SJSA1 (cell line): Measurements from ENCODE around the gene PMVK. TPM values are rescaled to one million over a fixed set of nuclear protein-coding genes. Genes with fewer than 3 reads are reported as not detected.
"Not testable (repeated sequence)": the region's sequence is repeated elsewhere in the genome, so short reads cannot be mapped to it uniquely, and the experiment has no call there.

Experiments
- DNase-seq, 2 experiments: peaks; one replicate each; pipeline ENCODE4 v3.0.0-alpha.2; 2015 to 2020; ENCODE audit warnings: low spot score in 2 of 2, low read depth in 1 of 2
- H3K27ac ChIP-seq: fragments of 250-450 bp; sonication (Bioruptor Pico); 2 replicates; pipeline ENCODE4 v1.5.1; 2020; ENCODE audit warnings: mild to moderate bottlenecking, moderate library complexity
- H3K27me3 ChIP-seq: fragments of 250-450 bp; sonication (Bioruptor Pico); replicated peaks from 2 replicates; pipeline ENCODE4 v1.5.1; 2020; ENCODE audit warnings: mild to moderate bottlenecking, moderate library complexity
- H3K36me3 ChIP-seq: fragments of 250-450 bp; sonication (Bioruptor Pico); 2 replicates; pipeline ENCODE4 v1.5.1; 2020; ENCODE audit warnings: mild to moderate bottlenecking
- H3K4me1 ChIP-seq: fragments of 250-450 bp; sonication (Bioruptor Pico); replicated peaks from 2 replicates; pipeline ENCODE4 v1.6.1; 2021; ENCODE audit warnings: mild to moderate bottlenecking
- H3K4me3 ChIP-seq: fragments of 250-450 bp; sonication (Bioruptor Pico); 2 replicates; pipeline ENCODE4 v1.5.1; 2020; ENCODE audit warnings: mild to moderate bottlenecking
- H3K9me3 ChIP-seq: fragments of 250-450 bp; sonication (Bioruptor Pico); replicated peaks from 2 replicates; pipeline ENCODE4 v1.5.1; 2020; ENCODE audit warnings: mild to moderate bottlenecking
- total RNA-seq: library from RNA; depleted of rRNA; stranded (reverse); fragments of >200 nt; shearing (Covaris generic); gene quantifications from 2 replicates; pipeline ENCODE4 v1.2.3, GENCODE V29; 2014; rRNA removed

PMVK gene
- total RNA-seq: 0.41 and 4.7 TPM in 2 replicates

DNA sequence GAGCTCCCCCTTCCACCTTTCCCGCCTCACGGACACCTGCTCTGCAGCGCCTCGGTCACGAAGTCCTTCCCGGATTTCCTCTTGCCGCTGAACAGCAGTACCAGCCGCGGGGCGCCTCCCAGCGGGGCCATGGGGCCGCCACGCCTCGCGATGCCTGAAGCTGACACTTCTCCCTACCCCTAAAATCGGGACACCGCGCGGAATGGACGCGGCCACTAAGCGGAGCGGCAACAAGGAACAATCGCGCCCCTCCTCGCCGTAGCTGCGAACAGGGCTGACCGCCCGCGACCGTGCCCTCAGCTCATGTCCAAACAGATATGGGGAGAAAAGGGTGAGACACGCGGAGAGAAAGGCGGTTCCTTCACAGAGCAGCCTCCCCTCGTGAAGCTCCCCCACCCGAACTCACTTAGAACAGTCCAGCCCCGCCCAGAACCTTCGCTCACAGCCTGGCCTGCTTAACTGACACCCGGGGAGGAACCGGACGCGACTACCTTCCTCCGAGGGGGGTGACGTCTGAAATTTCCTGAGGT, at the start of gene PMVK:
PMVK (minus strand) TSS at position 165 of the 530 bp plus-strand sequence; CDS start at position 131, 34 bp downstream.
- Histone ChIP-seq H3K27me3 (no peaks in the 10 kb centered on the region), H3K9me3 (no peaks in the 10 kb centered on the region), H3K36me3 (no peaks in the 10 kb centered on the region), H3K27ac (peak within 1 kb of the TSS; percentile 98), H3K4me3 (peak within 1 kb of the TSS; percentile 57), H3K4me1 (peaks cover 8% of the 10 kb centered on the region)
- DNase-seq: peak; percentile 95 to 99

DNA sequence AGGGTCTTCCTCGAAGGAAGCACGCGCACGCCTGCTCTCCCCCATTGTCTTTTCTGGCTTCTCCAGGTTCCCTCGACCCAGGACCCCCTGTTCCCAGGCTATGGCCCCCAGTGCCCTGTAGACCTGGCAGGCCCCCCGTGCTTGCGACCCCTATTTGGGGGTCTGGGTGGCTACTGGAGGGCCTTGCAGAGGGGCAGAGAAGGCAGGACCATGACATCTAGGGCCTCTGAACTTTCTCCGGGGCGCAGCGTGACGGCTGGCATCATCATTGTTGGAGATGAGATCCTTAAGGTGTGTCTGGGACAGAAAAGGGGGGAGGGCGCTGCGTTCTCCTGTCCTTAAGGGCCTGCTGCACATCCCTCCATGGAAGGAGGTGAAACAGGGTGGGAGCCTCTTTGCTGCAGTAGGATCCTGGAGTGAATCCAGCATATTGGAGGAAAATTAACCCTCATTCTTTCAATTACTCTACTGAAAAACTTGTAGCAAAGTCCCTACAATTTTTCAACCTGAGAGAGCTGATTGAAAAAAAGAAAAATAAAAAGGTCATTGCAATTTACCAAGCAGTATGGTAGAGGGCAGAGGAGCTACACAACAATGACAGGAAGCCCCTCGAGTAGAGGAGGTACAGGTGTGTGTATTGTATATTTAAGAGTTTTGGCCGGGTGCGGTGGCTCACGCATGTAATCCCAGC, 47.4 kb upstream of the PMVK start:
- Histone ChIP-seq H3K36me3 (peaks cover 46% of the 10 kb centered on the region), H3K4me1 (peaks cover 14% of the 10 kb centered on the region), H3K9me3 (no peaks in the 10 kb centered on the region), H3K4me3 (peak overlapping the region; percentile 50), H3K27me3 (no peaks in the 10 kb centered on the region), H3K27ac (no peak overlapping the region)
- DNase-seq: no peak

DNA sequence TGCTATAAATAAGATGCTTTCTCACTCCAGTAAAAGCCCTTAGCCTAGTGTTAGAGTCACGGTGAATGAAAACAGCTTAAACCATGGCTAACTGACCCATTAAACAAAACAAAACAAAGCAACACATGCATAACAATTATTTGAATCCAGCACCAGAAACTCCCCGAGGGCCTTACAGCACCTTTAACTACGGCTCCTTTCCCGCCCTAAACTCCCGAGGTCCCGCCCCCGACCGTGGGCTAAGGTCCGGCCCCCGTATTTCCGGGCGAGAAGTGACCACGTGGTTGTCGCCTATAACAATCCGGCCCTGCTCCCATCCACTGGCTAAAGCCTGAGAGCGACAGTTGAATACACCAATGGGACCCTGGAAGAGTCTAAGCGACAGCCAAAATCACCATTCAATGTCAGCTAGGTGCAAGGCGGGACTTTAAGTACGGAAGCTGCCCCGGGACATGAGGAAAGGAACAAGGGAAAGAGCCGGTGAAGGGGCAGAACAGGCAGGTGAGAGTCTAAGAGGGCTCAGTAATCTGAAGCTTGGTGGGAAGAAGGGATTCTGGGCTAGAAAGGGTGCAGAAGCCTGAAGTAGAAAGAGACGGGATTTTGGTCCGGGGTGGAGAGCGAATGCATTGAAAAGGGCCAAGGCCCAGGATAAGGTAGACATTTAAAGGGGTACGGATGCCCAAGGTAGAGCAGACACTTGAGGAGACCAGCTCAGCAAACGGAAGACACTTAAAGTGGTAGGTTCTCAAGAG, 46.6 kb upstream of the PMVK start, which contains the start of gene FLAD1:
FLAD1 (plus strand) TSS at position 448 of the 752 bp plus-strand sequence. CDS start 351 bp downstream, outside the sequence.
- no peaks in the 10 kb centered on the region for H3K9me3 ChIP-seq
- H3K36me3 ChIP-seq: peaks cover 43% of the 10 kb centered on the region
- no peak within 1 kb of the TSS; the same call in 1 of the 2 replicates for H3K27ac ChIP-seq
- peak within 1 kb of the TSS; percentile 50 for H3K4me3 ChIP-seq
- H3K4me1 ChIP-seq: peaks cover 14% of the 10 kb centered on the region
- DNase-seq: peak; percentile 97 to 99
- H3K27me3 ChIP-seq: no peaks in the 10 kb centered on the region

DNA sequence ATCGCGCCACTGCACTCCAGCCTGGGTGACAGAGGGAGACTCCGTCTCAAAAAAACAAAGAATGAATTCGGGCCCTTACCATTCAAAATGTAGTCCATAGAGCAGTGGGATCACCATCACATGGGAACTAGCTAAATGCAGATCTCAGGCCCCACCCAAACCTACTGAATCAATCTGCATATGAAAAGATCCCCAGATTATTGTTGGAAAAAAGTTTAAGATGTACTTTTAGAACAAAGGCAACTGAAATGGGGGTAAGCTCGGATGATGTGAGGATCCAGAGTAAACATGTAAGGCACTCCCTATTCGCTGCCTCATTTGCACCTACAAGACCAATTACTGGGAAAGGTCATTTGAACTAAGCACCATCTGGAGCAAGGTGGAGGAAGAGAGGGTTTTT, 45.8 kb upstream of the PMVK start:
- peak overlapping the region; percentile 50 for H3K4me3 ChIP-seq
- peaks cover 14% of the 10 kb centered on the region for H3K4me1 ChIP-seq
- no peak overlapping the region; the same call in 1 of the 2 replicates for H3K27ac ChIP-seq
- peaks cover 43% of the 10 kb centered on the region for H3K36me3 ChIP-seq
- H3K27me3 ChIP-seq: no peaks in the 10 kb centered on the region
- no peak for DNase-seq
- no peaks in the 10 kb centered on the region for H3K9me3 ChIP-seq

DNA sequence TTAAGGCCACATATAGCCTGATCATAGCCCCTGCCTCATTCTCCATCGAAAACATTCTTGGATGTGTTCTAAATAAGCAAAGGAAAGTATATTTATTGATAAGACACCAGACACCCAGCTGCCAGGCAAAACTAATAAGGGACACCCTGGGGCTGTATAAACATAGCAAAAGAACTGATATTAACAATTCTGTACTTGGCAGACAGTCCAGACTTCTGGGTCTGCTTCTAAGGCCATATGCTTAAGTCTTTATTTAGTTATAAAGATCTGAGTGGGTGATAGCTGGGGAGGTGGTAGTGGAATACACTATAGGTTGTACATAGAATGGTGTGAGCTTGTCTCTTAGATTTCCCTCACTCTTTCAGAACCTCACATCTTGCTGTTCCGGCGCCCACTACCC, 41.8 kb upstream of the PMVK start:
- H3K27ac ChIP-seq: no peak overlapping the region
- no peak overlapping the region for H3K4me3 ChIP-seq
- peaks cover 16% of the 10 kb centered on the region for H3K4me1 ChIP-seq
- peaks cover 54% of the 10 kb centered on the region for H3K36me3 ChIP-seq
- no peak for DNase-seq
- no peaks in the 10 kb centered on the region for H3K27me3 ChIP-seq
- H3K9me3 ChIP-seq: no peaks in the 10 kb centered on the region

DNA sequence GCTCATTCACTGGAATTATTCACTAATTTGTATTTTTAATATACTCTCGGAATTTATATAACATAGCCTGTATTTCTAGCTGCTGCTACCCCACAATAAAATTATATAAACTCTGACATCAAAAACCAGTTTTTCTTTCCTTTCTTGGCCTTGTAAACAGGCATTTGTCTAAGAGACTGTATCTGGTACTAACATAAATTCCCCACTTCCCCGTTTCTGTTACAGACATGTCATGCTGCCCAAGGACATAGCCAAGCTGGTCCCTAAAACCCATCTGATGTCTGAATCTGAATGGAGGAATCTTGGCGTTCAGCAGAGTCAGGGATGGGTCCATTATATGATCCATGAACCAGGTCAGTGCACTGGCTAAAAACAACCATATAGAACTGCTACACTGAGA, 41.2 kb upstream of the PMVK start:
- H3K4me3 ChIP-seq, H3K27me3 ChIP-seq, DNase-seq, H3K9me3 ChIP-seq, H3K27ac ChIP-seq: not testable (repeated sequence)
- H3K4me1 ChIP-seq: peaks cover 20% of the 10 kb centered on the region
- peaks cover 54% of the 10 kb centered on the region for H3K36me3 ChIP-seq

DNA sequence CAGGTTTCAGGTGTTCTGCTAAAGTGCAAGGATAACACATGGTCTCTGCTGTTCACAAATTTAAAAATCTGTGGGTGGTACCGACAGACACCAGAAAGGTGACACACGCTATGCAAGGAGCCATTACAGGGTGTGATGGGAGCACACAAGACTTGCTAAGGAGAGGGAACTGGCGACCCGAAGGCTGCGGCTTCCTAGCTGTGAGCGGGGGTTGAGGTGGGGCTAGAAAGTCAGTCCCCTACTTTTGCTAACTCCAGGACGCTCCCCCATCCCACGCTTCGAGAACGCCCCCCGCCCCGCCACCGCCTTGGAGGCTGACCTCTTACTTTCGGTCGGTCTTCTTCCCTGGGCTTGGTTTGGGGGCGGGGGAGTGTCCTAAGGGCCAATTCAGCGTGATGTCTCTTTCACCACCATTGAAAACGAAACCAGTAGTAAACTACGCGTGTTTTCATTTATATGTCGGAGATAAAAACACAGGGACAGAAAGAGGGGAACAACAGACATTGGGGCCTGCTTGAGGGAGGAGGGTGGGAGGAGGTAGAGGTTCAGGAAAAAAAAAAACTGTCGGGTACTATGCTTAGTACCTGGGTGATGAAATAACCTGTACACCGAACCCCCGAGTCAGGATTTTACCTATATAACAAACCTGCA, 39.0 kb upstream of the PMVK start:
- peak overlapping the region; percentile 53 for H3K4me3 ChIP-seq
- H3K4me1 ChIP-seq: peaks cover 34% of the 10 kb centered on the region
- peak overlapping the region; percentile 97 for H3K27ac ChIP-seq
- peak; percentile 61 to 70 for DNase-seq
- H3K36me3 ChIP-seq: peaks cover 50% of the 10 kb centered on the region
- no peaks in the 10 kb centered on the region for H3K27me3 ChIP-seq
- no peaks in the 10 kb centered on the region for H3K9me3 ChIP-seq

DNA sequence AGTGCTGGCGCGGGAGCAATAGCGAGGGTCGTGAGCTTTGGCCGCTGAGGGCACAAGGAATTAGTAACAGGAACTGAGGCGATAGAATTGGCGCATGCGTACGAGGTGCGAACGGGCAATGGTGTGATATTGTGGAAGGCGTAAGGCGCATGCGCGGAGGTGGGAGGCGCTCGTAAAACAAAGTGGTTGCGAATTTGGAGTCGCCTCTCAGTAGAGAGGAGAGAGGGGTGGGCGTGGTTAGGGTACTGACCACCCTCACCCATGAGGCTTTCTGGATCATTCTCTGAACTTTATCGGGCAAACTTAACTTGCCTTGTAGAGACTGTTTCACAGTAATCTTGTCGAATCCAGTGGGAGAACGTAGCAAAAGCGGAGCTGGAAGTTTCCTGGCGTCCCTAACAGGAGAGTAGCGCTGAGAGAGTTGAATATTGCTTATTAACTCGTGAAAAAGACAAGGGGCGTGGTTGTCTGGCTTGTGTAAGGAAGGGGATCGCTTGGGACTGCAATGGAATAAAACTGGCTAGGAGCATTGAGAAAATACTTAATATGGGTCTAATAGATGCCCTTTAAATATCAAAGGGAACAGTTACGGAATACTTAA, 38.4 kb upstream of the PMVK start:
- Histone ChIP-seq H3K27ac (peak overlapping the region; percentile 97), H3K36me3 (peaks cover 51% of the 10 kb centered on the region), H3K27me3 (no peaks in the 10 kb centered on the region), H3K4me1 (peaks cover 41% of the 10 kb centered on the region), H3K9me3 (no peaks in the 10 kb centered on the region), H3K4me3 (peak overlapping the region; percentile 53)
- peak; percentile 96 to 99 for DNase-seq

DNA sequence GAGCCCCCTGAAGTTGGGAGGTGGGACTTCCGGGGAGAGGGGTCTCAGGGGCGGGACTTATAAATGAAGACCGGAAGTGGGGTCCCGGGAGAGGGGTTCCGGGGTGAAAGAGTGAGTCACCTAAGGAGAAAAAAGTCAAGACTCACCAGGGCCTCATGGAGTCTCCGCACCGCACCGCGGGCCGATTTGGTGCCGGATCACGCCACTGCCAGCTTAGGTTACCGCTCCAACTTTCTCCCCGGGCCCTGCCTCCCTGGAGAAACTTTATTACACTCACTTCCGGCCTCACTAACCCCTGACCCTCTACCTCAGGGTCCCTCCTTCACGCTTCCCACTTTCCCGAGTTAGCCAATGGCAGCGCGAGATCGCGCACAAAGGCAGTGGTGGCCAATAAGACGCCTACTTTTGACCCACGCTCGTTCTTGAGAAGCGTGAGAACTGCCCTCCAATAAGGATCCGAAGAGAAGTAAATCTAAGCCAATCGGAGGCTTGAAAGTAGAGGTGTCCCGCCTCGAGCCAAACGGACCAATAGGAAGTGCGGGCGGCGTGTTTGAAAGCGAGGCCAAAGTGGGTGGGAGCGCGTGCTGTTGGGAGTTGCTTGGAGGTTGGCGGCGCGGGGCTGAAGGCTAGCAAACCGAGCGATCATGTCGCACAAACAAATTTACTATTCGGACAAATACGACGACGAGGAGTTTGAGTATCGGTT, 37.7 kb upstream of the PMVK start, which contains the start of gene CKS1B:
CKS1B (plus strand) TSS at position 580 of the 706 bp plus-strand sequence; CDS start at position 645, 65 bp downstream.
- peak; percentile 99 to 100 for DNase-seq
- H3K9me3 ChIP-seq: no peaks in the 10 kb centered on the region
- no peaks in the 10 kb centered on the region for H3K27me3 ChIP-seq
- H3K27ac ChIP-seq: peak within 1 kb of the TSS; percentile 97
- H3K36me3 ChIP-seq: peaks cover 47% of the 10 kb centered on the region
- H3K4me1 ChIP-seq: peaks cover 47% of the 10 kb centered on the region
- H3K4me3 ChIP-seq: peak within 1 kb of the TSS; percentile 53

DNA sequence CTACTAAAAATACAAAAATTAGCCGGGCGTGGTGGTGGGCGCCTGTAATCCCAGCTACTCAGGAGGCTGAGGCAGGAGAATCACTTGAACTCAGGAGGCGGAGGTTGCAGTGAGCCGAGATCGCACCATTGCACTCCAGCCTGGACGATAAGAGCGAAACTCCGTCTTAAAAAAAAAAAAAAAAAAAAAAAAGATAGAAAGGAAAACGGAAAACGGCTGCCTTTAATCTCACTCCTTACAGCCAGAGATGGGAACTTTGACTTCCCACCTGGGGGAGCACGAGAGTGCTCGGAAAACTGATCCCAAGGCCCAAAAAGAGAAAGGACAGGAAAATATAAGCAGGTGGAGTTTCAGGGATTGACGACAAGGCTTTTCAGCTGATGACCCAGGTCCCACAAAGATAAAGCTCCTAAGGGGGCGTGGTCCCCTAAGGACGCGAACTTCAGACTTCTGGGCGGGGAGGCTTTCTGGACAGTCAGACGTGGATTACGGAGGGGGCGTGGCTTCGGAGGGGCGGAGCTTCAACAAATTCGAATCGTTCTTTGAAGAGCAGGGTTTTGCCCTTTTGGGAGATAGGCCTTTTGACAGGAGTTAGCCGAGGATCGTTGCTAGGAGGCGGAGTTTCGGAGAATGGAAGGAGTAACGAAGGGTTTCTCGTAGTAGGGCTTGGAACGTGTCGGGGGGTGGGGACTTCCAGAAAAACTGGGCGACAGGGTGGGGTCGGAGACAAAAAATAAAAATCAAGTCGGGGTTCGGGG, 37.0 kb upstream of the PMVK start:
- DNase-seq: peak; percentile 98 to 99
- H3K36me3 ChIP-seq: peaks cover 50% of the 10 kb centered on the region
- peaks cover 52% of the 10 kb centered on the region for H3K4me1 ChIP-seq
- H3K27me3 ChIP-seq: no peaks in the 10 kb centered on the region
- H3K27ac ChIP-seq: peak overlapping the region; percentile 97
- no peaks in the 10 kb centered on the region for H3K9me3 ChIP-seq
- peak overlapping the region; percentile 53 for H3K4me3 ChIP-seq

DNA sequence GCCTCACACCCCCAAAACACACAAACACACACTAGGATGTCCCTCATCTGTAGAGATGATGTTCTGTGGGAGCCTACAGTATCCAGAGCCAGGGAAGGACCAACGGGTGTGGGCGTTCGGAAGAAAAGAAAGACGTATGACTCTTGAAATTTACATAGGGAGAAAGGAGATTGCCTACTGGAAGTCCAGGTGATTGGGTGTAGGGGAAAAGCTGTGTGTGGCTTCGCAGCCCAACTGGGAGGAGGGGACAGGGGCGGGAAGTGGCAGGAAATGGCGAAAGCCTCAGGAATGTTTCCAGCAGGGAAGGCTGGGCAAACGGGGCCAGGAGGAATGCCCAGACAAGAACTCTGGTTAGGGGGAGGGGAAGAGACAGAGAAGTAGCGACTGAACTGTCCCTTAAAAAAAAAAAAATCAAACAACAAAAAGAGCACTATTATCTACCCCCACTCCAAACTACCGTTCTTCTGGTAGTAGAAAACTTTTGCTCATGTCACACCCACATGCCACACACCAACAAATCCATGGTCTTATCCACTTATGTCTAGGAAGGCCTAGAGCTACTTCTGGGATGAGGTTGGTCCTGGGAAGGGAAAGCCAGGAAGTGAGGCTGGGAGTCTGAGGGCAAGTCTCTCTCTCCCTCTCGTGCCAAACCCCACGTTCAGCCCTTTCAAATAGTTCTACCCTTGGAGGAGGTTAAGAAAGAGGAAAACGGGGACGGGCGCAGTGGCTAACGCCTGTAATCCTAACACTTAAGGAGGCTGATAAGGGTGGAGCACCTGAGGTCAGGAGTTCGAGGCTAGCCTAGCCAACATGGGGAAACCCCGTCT, 36.2 kb upstream of the PMVK start:
- peak; percentile 98 to 99 for DNase-seq
- Histone ChIP-seq H3K4me3 (peak overlapping the region; percentile 53), H3K4me1 (peaks cover 52% of the 10 kb centered on the region), H3K9me3 (no peaks in the 10 kb centered on the region), H3K27ac (peak overlapping the region; percentile 97), H3K36me3 (peaks cover 50% of the 10 kb centered on the region), H3K27me3 (no peaks in the 10 kb centered on the region)

DNA sequence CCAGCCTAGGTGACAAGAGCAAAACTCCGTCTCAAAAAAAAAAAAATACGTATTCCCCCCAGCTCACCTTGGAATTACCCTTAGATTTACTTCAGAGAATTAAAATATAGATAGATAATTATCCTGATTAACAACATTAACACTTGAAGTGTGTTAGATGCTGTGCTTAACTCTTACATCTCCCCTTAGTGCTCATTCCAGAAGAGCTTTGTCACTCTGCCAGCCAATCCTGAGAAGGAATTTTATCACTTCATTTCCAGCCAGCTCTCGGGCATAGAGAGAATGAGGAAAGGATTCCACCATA, 35.6 kb upstream of the PMVK start:
- peaks cover 52% of the 10 kb centered on the region for H3K4me1 ChIP-seq
- H3K27me3 ChIP-seq: no peaks in the 10 kb centered on the region
- H3K27ac ChIP-seq: peak overlapping the region; percentile 97
- H3K36me3 ChIP-seq: peaks cover 50% of the 10 kb centered on the region
- no peaks in the 10 kb centered on the region for H3K9me3 ChIP-seq
- H3K4me3 ChIP-seq: peak overlapping the region; percentile 19
- DNase-seq: no peak
